ENCODE results near the gene CDYL. TPM values are rescaled to one million over a fixed set of nuclear protein-coding genes. Genes with fewer than 3 reads are reported as not detected.

Gene CDYL
- total RNA-seq, 4 donors from 2014 or later, result 27.7 to 37.0 (median 33.1) TPM

- TF ChIP-seq CTCF (IDR thresholded peaks at IDR 0.05; ENCODE audit: low read depth), result no peak
Observed at GRCh38 chr6:4773181-4773580, 3.0 kb upstream of the CDYL start.

GRCh38 chr6:4774296-4774695 is 1.9 kb upstream of the CDYL start:
- TF ChIP-seq CTCF (IDR thresholded peaks at IDR 0.05; ENCODE audit: low read depth), result no peak

GRCh38 chr6:4774715-4775493 is 1.3 kb upstream of the CDYL start:
- TF ChIP-seq CTCF (IDR thresholded peaks at IDR 0.05; ENCODE audit: low read depth), result no peak

DNA sequence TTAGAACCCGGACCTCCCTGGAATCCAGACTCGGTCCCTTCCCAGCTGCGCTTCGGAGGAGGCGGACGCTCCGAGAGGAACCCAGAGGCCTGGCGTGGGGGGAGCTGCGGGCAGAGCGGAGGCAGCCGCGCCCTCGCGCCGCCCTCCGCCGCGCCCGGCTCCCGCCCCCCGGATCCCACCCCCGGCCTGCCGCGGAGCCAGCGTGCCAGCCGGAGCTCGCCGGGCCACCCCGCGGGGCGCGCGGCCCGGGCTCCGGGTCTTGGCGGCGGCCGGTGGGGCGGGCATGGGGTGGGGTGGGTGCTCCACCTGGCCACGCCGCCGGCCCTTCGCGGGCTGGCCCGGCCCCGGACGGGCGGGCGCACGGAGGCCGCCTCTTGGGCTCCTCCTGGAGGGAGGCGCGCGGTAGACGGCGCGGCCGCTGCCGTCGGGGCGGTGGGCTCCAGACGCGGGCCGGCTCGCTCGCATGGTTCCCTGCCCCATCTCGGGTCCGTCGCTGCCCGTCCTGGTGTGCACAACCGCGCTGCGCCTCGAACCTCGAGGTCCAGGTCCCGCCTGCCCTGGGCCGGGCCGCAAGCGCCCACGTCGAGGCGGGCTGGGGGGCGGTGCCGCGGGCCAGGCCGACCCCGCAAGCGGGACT is 592 bp upstream of the CDYL start:
- TF ChIP-seq CTCF (IDR thresholded peaks at IDR 0.05; ENCODE audit: low read depth), result no peak

- TF ChIP-seq CTCF (IDR thresholded peaks at IDR 0.05; ENCODE audit: low read depth), result no peak
Observed at GRCh38 chr6:4776493-4777393, 539 bp downstream of the CDYL start.

GRCh38 chr6:4777394-4777935 is 1.3 kb downstream of the CDYL start:
- no peak for TF ChIP-seq CTCF (IDR thresholded peaks at IDR 0.05; ENCODE audit: low read depth)

Measured in subcutaneous adipose tissue (tissue), 4 donors.